Right lobe of liver (tissue), 4 donors: ENCODE data around the gene DEPDC4.

Source experiments
- CTCF ChIP-seq, 4 donors: fragments of 200-600 bp in 3 of 4; fragments of 450-650 bp in 1 of 4; IDR thresholded peaks; one replicate each; pipeline versions ENCODE4 v1.5.1 to v1.8.0; 2016 to 2022; ENCODE audit warnings: antibody characterized with exemption in 4 of 4, mild to moderate bottlenecking in 2 of 4
- POLR2A ChIP-seq: fragments of 450-650 bp; IDR thresholded peaks from one replicate; pipeline ENCODE4 v1.6.1; 2017; ENCODE audit warnings: antibody characterized with exemption, mild to moderate bottlenecking
- donor health status: DM: no; HTN: no; CAD: no.
- donor health status: DM: no; HTN: no; CAD: no.
- donor health status: DM: no; HTN: yes; CAD: no.

DNA sequence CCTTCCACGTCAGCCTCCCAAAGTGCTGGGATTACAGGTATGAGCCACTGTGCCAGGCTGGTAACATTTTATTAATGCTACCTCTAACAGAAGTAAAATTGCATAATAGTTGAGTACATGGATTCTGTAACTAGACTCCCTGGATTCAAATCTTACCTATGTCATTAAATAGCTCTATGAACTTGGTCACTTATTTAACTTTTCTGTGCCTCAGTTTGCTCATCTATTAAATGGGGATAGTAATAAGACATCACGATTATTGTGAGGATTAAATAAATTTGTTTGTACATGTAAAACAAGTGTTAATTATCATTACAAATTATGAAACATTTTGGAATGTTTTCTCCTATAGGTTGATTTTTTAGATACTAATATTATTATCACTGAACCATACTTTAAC, 59.6 kb downstream of the DEPDC4 start:
- TF ChIP-seq CTCF (IDR thresholded peaks at IDR 0.05), result no peak
- TF ChIP-seq POLR2A, result no peak
